Parathyroid adenoma (tissue), 2 donors: ENCODE data around the gene NKX2-3.

Experiments used
- H2AFZ ChIP-seq: fragments of 300-600 bp; sonication (generic); one replicate; pipeline ENCODE4 v1.7.0; 2017; ENCODE audit warnings: antibody characterized with exemption, mild to moderate bottlenecking
- H3K27ac ChIP-seq: fragments of 300-600 bp; sonication (generic); one replicate; pipeline ENCODE4 v1.7.0; 2017
- H3K27me3 ChIP-seq: fragments of 300-600 bp; sonication (generic); one replicate; pipeline ENCODE4 v1.7.0; 2017; ENCODE audit warnings: low read length; ENCODE audit not compliant: control insufficient read depth, insufficient read depth
- H3K36me3 ChIP-seq: fragments of 300-600 bp; sonication (generic); one replicate; pipeline ENCODE4 v1.7.0; 2017; ENCODE audit warnings: low read length; ENCODE audit not compliant: control insufficient read depth, insufficient read depth
- H3K4me1 ChIP-seq: fragments of 300-600 bp; sonication (generic); one replicate; pipeline ENCODE4 v1.7.0; 2017; ENCODE audit warnings: control low read depth
- H3K4me2 ChIP-seq: fragments of 300-600 bp; sonication (generic); one replicate; pipeline ENCODE4 v1.7.0; 2017; ENCODE audit warnings: low read length
- H3K4me3 ChIP-seq: fragments of 300-600 bp; sonication (generic); one replicate; pipeline ENCODE4 v1.7.0; 2017; ENCODE audit warnings: low read depth, low read length
- H3K79me2 ChIP-seq: fragments of 300-600 bp; sonication (generic); one replicate; pipeline ENCODE4 v1.7.0; 2017; ENCODE audit warnings: control low read depth
- H3K9ac ChIP-seq: fragments of 300-600 bp; sonication (generic); one replicate; pipeline ENCODE4 v1.7.0; 2017; ENCODE audit warnings: mild to moderate bottlenecking
- H3K9me3 ChIP-seq: fragments of 300-600 bp; sonication (generic); one replicate; pipeline ENCODE4 v1.7.0; 2017; ENCODE audit warnings: low read length; ENCODE audit not compliant: control insufficient read depth
- CTCF ChIP-seq: fragments of 300-600 bp; sonication (generic); IDR thresholded peaks from one replicate; pipeline ENCODE4 v1.7.0; 2017; ENCODE audit warnings: antibody characterized with exemption, mild to moderate bottlenecking
- donor health status: primary hyperparathyroidism.

The NKX2-3 gene

GRCh38 chr10:99520040-99520846 lies 12.5 kb upstream of the NKX2-3 start:
- no peak overlapping the region for H3K4me2 ChIP-seq

DNA sequence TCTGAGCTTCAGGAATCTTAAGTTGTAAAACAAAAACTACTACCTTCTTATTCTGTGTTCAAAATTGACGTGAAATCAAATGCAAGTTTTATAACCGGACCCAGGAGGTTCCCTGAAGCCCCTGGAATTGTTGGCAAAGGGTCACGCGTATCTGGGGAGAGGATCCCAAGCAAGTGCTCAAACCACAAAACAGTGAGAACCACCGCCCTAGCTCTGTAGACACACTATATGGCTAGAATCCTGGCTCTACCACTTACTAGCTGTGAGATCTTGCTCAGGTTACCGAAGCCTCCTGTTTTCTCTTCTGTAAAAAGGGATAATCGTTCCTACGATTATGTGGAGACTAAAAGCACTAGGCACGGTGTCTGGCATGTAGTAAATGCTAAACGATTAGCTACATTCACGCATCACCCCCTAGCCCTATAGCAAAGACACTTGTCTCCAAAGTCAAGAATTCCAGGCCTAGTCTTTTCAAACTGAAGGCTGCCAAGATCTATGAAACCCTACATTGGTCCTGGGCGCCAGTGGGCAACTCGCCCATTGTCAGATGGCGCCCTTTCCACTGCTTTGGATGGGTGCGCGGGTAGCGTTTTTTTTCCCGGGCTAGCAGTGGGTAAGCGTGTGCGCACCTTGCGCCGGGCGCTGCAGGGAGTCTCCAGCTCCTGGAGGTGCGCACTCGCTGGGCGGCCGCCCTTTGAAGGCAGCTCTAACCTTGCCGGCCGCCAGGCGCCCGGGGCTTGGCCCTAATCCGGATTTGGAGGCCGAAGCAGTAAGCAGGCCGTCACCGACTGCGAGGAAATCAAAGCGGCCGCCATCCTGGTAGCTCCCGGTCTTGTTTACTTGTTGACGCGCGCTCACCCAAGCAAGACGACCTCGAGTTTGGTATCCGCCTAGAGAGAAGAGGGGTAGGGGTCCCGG lies 11.6 kb upstream of the NKX2-3 start:
- Histone ChIP-seq H3K9me3 (no peaks in the 10 kb centered on the region), H3K27ac (no peak overlapping the region), H3K9ac (no peak overlapping the region), H3K36me3 (no peaks in the 10 kb centered on the region), H3K4me3 (no peak overlapping the region), H3K27me3 (peaks cover 27% of the 10 kb centered on the region), H2AFZ (no peak overlapping the region), H3K4me2 (no peak overlapping the region), H3K4me1 (no peaks in the 10 kb centered on the region), H3K79me2 (no peaks in the 10 kb centered on the region)
- TF ChIP-seq CTCF: no peak

More at GRCh38 chr10:99520040-99520846, 12.5 kb upstream of the NKX2-3 start:
- TF ChIP-seq CTCF: no peak
- Histone ChIP-seq H3K4me1 (no peaks in the 10 kb centered on the region), H3K9ac (no peak overlapping the region), H2AFZ (no peak overlapping the region), H3K4me3 (no peak overlapping the region), H3K36me3 (no peaks in the 10 kb centered on the region), H3K9me3 (no peaks in the 10 kb centered on the region), H3K27ac (no peak overlapping the region), H3K27me3 (peaks cover 23% of the 10 kb centered on the region), H3K79me2 (no peaks in the 10 kb centered on the region)

DNA sequence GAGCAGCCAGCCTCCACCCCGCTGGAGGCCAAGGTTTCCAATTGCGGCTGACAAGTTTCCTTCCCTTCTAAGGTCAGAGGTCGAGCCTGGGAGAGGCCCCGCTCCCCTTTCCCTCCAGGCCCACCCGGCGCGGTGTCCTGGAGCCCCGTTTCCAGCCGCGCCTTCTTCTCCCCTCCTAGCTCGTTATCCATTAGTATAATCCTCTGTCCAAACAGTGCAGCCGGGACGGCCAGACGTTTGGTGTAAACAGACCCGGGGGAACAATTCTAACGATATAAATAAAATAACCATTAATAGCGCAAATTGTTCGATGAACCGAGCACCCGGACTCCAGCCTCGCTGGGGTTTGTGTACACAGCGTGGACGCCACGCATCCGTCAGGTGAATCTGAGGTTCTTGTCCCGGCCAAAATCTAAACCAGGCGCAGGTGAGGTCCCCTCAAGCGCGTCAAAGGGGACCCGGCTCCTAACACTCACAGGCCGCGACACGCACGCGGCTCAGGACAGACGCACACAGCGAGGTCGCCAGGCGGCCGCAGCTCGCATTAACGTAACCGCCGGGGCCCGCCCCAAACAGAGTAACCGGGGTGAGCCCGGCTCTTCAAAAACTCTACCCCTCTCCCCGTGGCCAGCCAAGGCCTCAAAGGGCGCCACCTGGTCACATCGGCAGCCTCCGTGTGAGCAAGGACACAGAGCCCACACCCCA lies 10.8 kb upstream of the NKX2-3 start:
- Histone ChIP-seq H3K9me3 (no peaks in the 10 kb centered on the region), H3K9ac (no peak overlapping the region), H3K79me2 (no peaks in the 10 kb centered on the region), H3K27me3 (peaks cover 27% of the 10 kb centered on the region), H3K4me3 (no peak overlapping the region), H2AFZ (no peak overlapping the region), H3K4me2 (no peak overlapping the region), H3K27ac (no peak overlapping the region), H3K36me3 (no peaks in the 10 kb centered on the region), H3K4me1 (no peaks in the 10 kb centered on the region)
- no peak for TF ChIP-seq CTCF

DNA sequence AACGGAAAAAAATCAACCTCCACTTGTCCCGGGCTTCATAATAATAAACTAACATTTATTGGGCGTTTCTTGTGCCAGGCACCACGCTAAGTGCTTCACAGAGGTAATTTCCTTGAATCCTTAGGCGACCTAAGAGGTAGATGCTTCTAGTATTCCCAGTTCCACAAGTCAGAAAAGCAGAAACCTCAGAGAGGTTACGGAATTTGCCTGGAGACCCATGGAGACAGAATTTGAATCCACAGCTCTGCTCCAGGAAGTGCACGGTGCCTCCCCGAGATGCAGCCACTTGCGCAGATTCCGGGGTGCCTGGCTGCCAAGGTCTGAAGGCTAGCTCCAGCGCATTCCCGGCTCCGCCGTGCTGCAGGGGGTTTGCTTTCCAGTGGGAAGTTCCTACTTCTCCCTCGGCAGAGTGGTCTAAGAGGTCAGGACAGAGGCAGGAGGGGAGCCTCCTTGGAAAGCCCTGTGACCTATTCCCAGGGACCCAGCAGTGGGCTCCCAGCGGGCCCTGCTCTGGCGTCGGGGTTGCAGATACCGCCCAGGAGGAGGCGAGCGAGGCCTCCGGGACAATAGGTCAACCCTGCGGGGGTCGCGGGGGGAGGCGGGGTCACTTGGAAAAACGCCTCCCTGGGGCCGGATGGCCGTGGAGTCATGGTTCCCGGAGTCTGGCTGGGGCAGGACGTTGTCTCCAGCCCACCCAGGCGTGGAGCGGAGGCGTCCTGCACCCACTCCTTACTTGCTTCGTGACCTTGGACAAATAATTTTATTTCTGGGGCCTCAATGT lies 10.1 kb upstream of the NKX2-3 start:
- Histone ChIP-seq H3K9ac (no peak overlapping the region), H2AFZ (no peak overlapping the region), H3K79me2 (no peaks in the 10 kb centered on the region), H3K27ac (no peak overlapping the region), H3K4me1 (no peaks in the 10 kb centered on the region), H3K36me3 (no peaks in the 10 kb centered on the region), H3K27me3 (peaks cover 27% of the 10 kb centered on the region), H3K4me2 (no peak overlapping the region), H3K4me3 (no peak overlapping the region), H3K9me3 (no peaks in the 10 kb centered on the region)
- TF ChIP-seq CTCF: no peak
